BJ (cell line): ENCODE results near the gene GMNN. TPM values are rescaled to one million over a fixed set of nuclear protein-coding genes. Genes with fewer than 3 reads are reported as not detected.
"Not testable (repeated sequence)": the region's sequence is repeated elsewhere in the genome, so short reads cannot be mapped to it uniquely, and the experiment has no call there.

Experiments used
- CTCF ChIA-PET: fragments of 350-600 bp; formaldehyde crosslinking; extraction: SDS; loops from one replicate; lab custom pipeline; 2021; ENCODE audit warnings: antibody characterized with exemption, inconsistent platforms; lab: Yijun Ruan, JAX
- POLR2A ChIA-PET: fragments of 300-600 bp; sonication (Branson Sonifier 250); formaldehyde crosslinking; extraction: SDS; loops from one replicate; lab custom pipeline; 2021; ENCODE audit warnings: antibody characterized with exemption; lab: Charles Lee
- DNase-seq: peaks from one replicate; pipeline ENCODE4 v3.0.0-alpha.2; 2011; ENCODE audit warnings: low read depth
- H3K27me3 ChIP-seq: 2 replicates; pipeline ENCODE4 v1.6.0; 2011; ENCODE audit warnings: low read length; ENCODE audit not compliant: control insufficient read depth, insufficient read depth
- H3K36me3 ChIP-seq: 2 replicates; pipeline ENCODE4 v1.5.1; 2011; ENCODE audit warnings: low read length; ENCODE audit not compliant: control insufficient read depth, insufficient read depth
- H3K4me3 ChIP-seq: 2 replicates; pipeline ENCODE4 v1.5.1; 2011; ENCODE audit warnings: low read depth, mild to moderate bottlenecking, control low read depth, low read length
- CTCF ChIP-seq: IDR thresholded peaks from 2 replicates; pipeline ENCODE4 v1.5.1; 2011; ENCODE audit warnings: low read depth, mild to moderate bottlenecking, control low read depth, inconsistent platforms, low read length, moderate library complexity; ENCODE audit not compliant: insufficient read depth
- polyA plus RNA-seq: library from polyadenylated mRNA; depleted of rRNA; stranded (reverse); fragments of >200 nt; gene quantifications from 2 replicates; pipeline ENCODE4 v1.2.3, GENCODE V29; 2011

GMNN gene
- polyA plus RNA-seq, 1 experiment: 13.4 TPM

- ChIA-PET POLR2A (no interaction called here), CTCF (interaction anchor here (0.7 kb wide), 1 partner anchor 10 kb away, joined by 4 read pairs; no protein-coding TSS in a partner anchor)
- no peaks in the 10 kb centered on the region for H3K27me3 ChIP-seq
- TF ChIP-seq CTCF: no peak
- H3K36me3 ChIP-seq: no peaks in the 10 kb centered on the region
- no peak overlapping the region for H3K4me3 ChIP-seq
- DNase-seq: no peak
Measured at GRCh38 chr6:24749297-24749696, 25.4 kb upstream of the GMNN start.

GRCh38 chr6:24750878-24751277 lies 23.9 kb upstream of the GMNN start:
- H3K27me3 ChIP-seq, H3K4me3 ChIP-seq, DNase-seq, H3K36me3 ChIP-seq, POLR2A ChIA-PET, CTCF ChIA-PET: not testable (repeated sequence)

GRCh38 chr6:24752503-24752902 lies 22.2 kb upstream of the GMNN start:
- Histone ChIP-seq H3K27me3 (no peaks in the 10 kb centered on the region), H3K4me3 (no peak overlapping the region), H3K36me3 (no peaks in the 10 kb centered on the region)
- no peak for TF ChIP-seq CTCF
- POLR2A ChIA-PET: no interaction called here
- CTCF ChIA-PET: interaction anchor here (1.4 kb wide), 1 partner anchor 9 kb away, joined by 3 read pairs; no protein-coding TSS in a partner anchor
- no peak for DNase-seq

GRCh38 chr6:24752917-24753492 lies 21.7 kb upstream of the GMNN start:
- H3K36me3 ChIP-seq: no peaks in the 10 kb centered on the region
- no peak overlapping the region for H3K4me3 ChIP-seq
- DNase-seq: no peak
- no peaks in the 10 kb centered on the region for H3K27me3 ChIP-seq
- no peak for TF ChIP-seq CTCF
- ChIA-PET POLR2A (no interaction called here), CTCF (interaction anchor here (1.4 kb wide), 2 partner anchors 9 to 31 kb away, joined by 3 read pairs; no protein-coding TSS in a partner anchor)

GRCh38 chr6:24753545-24753944 lies 21.2 kb upstream of the GMNN start:
- CTCF ChIA-PET: interaction anchor here (1.2 to 2.0 kb wide), 4 partner anchors 10 to 172 kb away, joined by 3 to 5 read pairs (median 3); no protein-coding TSS in a partner anchor
- H3K27me3 ChIP-seq: no peaks in the 10 kb centered on the region
- POLR2A ChIA-PET: no interaction called here

GRCh38 chr6:24754378-24754777 lies 20.4 kb upstream of the GMNN start:
- CTCF ChIA-PET: interaction anchor here (1.1 to 2.0 kb wide), 4 partner anchors 11 to 173 kb away, joined by 3 to 5 read pairs (median 4); no protein-coding TSS in a partner anchor
- H3K27me3 ChIP-seq, DNase-seq, H3K36me3 ChIP-seq, H3K4me3 ChIP-seq, POLR2A ChIA-PET: not testable (repeated sequence)

More at GRCh38 chr6:24753545-24753944, 21.2 kb upstream of the GMNN start:
- DNase-seq: no peak
- Histone ChIP-seq H3K36me3 (no peaks in the 10 kb centered on the region), H3K4me3 (no peak overlapping the region)
- TF ChIP-seq CTCF: no peak
